GM12878 (cell line): ENCODE measurements around the gene MGRN1. TPM values are rescaled to one million over a fixed set of nuclear protein-coding genes. Genes with fewer than 3 reads are reported as not detected.
A peak's percentile ranks its signal among the peaks of the same experiment; 100 is the strongest.

ENCODE experiments used
- ATAC-seq: fragments of 200-7000 bp; cut with Tn5 transposase; 3 replicates; pipeline ENCODE4 v1.9.1; 2020; ENCODE audit warnings: mild to moderate bottlenecking, moderate library complexity
- BruUV-seq: library from RNA; stranded (reverse); fragments of 400-500 nt; replicated peaks from 2 replicates; lab custom pipeline; 2021; lab: Mats Ljungman, UMichigan
- CTCF ChIA-PET: fragments of 300-600 bp; sonication (Branson Sonifier 250); formaldehyde crosslinking; extraction: SDS; loops from one replicate; lab custom pipeline; 2021; ENCODE audit warnings: inconsistent platforms; lab: Yijun Ruan, JAX
- POLR2A ChIA-PET: fragments of 350-600 bp; formaldehyde crosslinking; extraction: SDS; loops from one replicate; lab custom pipeline; 2021; ENCODE audit warnings: inconsistent platforms; lab: Charles Lee
- RAD21 ChIA-PET: fragments of 300-600 bp; sonication (Branson Sonifier 250); formaldehyde crosslinking; loops from one replicate; lab custom pipeline; 2023; ENCODE audit warnings: antibody characterized with exemption; ENCODE audit not compliant: unreplicated experiment; lab: Charles Lee
- SMC1A ChIA-PET: fragments of 300-600 bp; sonication (Branson Sonifier 250); formaldehyde crosslinking; loops from one replicate; lab custom pipeline; 2023; ENCODE audit not compliant: unreplicated experiment, uncharacterized antibody; lab: Charles Lee
- DNase-seq: peaks from one replicate; pipeline ENCODE4 v3.0.0-alpha.2; 2011; ENCODE audit warnings: low read depth, low spot score
- FAIRE-seq: peaks from 3 replicates; lab custom pipeline; 2011; peaks lifted over from hg19 to GRCh38; lab: Jason Lieb, UNC
- H2AFZ ChIP-seq: 2 replicates; pipeline ENCODE4 v1.6.0; 2011; ENCODE audit warnings: low read depth, low read length, control low read depth; ENCODE audit not compliant: control insufficient read depth
- H3K27ac ChIP-seq: 2 replicates; pipeline ENCODE4 v1.5.1; 2011; ENCODE audit warnings: control low read depth; ENCODE audit not compliant: control insufficient read depth, insufficient read depth
- H3K27me3 ChIP-seq, 2 experiments: replicated peaks in 1 of 2; 2 replicates each; pipeline versions ENCODE4 v1.6.0 to v1.6.1; 2011; ENCODE audit warnings: low read length in 1 of 2; ENCODE audit not compliant: control insufficient read depth in 2 of 2, insufficient read depth in 2 of 2
- H3K36me3 ChIP-seq, 2 experiments: 2 replicates each; pipeline ENCODE4 v1.5.1; 2011; ENCODE audit warnings: low read length in 1 of 2; ENCODE audit not compliant: control insufficient read depth in 2 of 2, insufficient read depth in 2 of 2
- H3K4me1 ChIP-seq: 2 replicates; pipeline ENCODE4 v1.6.1; 2011; ENCODE audit warnings: mild to moderate bottlenecking, low read length, moderate library complexity, mixed read lengths; ENCODE audit not compliant: control insufficient read depth, insufficient read depth
- H3K4me2 ChIP-seq: 2 replicates; pipeline ENCODE4 v1.6.0; 2011; ENCODE audit warnings: control low read depth; ENCODE audit not compliant: control insufficient read depth, insufficient read depth
- H3K4me3 ChIP-seq: fragments of 200-600 bp; sonication (generic); 2 replicates; pipeline ENCODE4 v1.5.1; 2016
- H3K79me2 ChIP-seq: 2 replicates; pipeline ENCODE4 v1.6.0; 2011; ENCODE audit warnings: low read length; ENCODE audit not compliant: control insufficient read depth, insufficient read depth
- H3K9ac ChIP-seq: 2 replicates; pipeline ENCODE4 v1.8.0; 2011; ENCODE audit warnings: low read length, control low read depth, mixed read lengths; ENCODE audit not compliant: control insufficient read depth, insufficient read depth
- H3K9me3 ChIP-seq: replicated peaks from 3 replicates; pipeline ENCODE4 v1.5.1; 2011; ENCODE audit warnings: mild to moderate bottlenecking, low read length; ENCODE audit not compliant: control insufficient read depth, insufficient read depth
- H4K20me1 ChIP-seq: 2 replicates; pipeline ENCODE4 v1.6.0; 2011; ENCODE audit not compliant: control insufficient read depth, insufficient read depth
- CBX5 ChIP-seq: sonication (generic); IDR thresholded peaks from 2 replicates; pipeline ENCODE4 v1.6.1; 2016; ENCODE audit warnings: low read depth, moderate library complexity, mild to moderate bottlenecking, inconsistent platforms
- CHD4 ChIP-seq: fragments of 200-600 bp; sonication (generic); IDR thresholded peaks from 2 replicates; pipeline ENCODE4 v1.6.1; 2016; ENCODE audit warnings: mild to moderate bottlenecking
- DPF2 ChIP-seq: fragments of 450-650 bp; IDR thresholded peaks from 2 replicates; pipeline ENCODE4 v1.6.1; 2017; ENCODE audit warnings: mild to moderate bottlenecking
- GABPA ChIP-seq: IDR thresholded peaks from 2 replicates; pipeline ENCODE4 v1.6.1; 2014; ENCODE audit warnings: antibody characterized with exemption, low read depth, mild to moderate bottlenecking, inconsistent platforms
- HDAC2 ChIP-seq: fragments of 200-600 bp; sonication (generic); IDR thresholded peaks from 2 replicates; pipeline ENCODE4 v1.6.1; 2017
- HDGF ChIP-seq: fragments of 450-650 bp; IDR thresholded peaks from 2 replicates; pipeline ENCODE4 v1.6.1; 2016; ENCODE audit warnings: antibody characterized with exemption
- MTA2 ChIP-seq: fragments of 450-650 bp; IDR thresholded peaks from 2 replicates; pipeline ENCODE4 v1.6.1; 2016; ENCODE audit warnings: low read depth, mild to moderate bottlenecking, moderate library complexity
- MYC ChIP-seq: IDR thresholded peaks from 2 replicates; pipeline ENCODE4 v1.6.1; 2011; ENCODE audit warnings: mild to moderate bottlenecking, low read length, moderate library complexity, inconsistent platforms; ENCODE audit not compliant: insufficient read depth, insufficient replicate concordance, insufficient read length, severe bottlenecking
- NFYB ChIP-seq: IDR thresholded peaks from 2 replicates; pipeline ENCODE4 v1.6.1; 2011; ENCODE audit warnings: low read depth, mild to moderate bottlenecking, low read length, improper control_type of control experiment, moderate library complexity; ENCODE audit not compliant: insufficient read depth
- POLR2AphosphoS2 ChIP-seq: IDR thresholded peaks from 2 replicates; pipeline ENCODE4 v1.6.1; 2011; ENCODE audit warnings: low read depth, mild to moderate bottlenecking, low read length, improper control_type of control experiment, moderate library complexity
- STAT1 ChIP-seq: fragments of 450-650 bp; conservative IDR thresholded peaks from 2 replicates; pipeline ENCODE4 v1.6.1; 2014; ENCODE audit warnings: antibody characterized with exemption, mild to moderate bottlenecking
- STAT3 ChIP-seq: IDR thresholded peaks from 2 replicates; pipeline ENCODE4 v1.6.1; 2011; ENCODE audit warnings: low read depth, low read length, improper control_type of control experiment
- ZBED1 ChIP-seq: IDR thresholded peaks from 2 replicates; pipeline ENCODE4 v1.6.1; 2016; ENCODE audit warnings: borderline replicate concordance
- whole genome bisulfite sequencing: methylation state at CpG from one replicate; pipeline ENCODE4 v1.1.6; 2016; ENCODE audit warnings: low lambda C conversion rate; ENCODE audit not compliant: insufficient replicate concordance, insufficient coverage; ENCODE audit errors: missing lambda C conversion rate; 5-methylcytosine and 5-hydroxymethylcytosine counted together
- in situ Hi-C: fragments of 300-500 bp; cut with MboI; formaldehyde crosslinking; loops from 9 replicates; pipeline ENCODE4 v1.14.3; 2018; ENCODE audit warnings: mixed read lengths
- intact Hi-C: fragments of 100-400 bp; cut with micrococcal nuclease; formaldehyde crosslinking; loops from one replicate; pipeline ENCODE4 v1.14.2; 2022; ENCODE audit not compliant: unreplicated experiment
- polyA plus RNA-seq, 11 experiments: library from polyadenylated mRNA; depleted of rRNA in 4 of 11; unstranded in 6 of 11; stranded (reverse) in 5 of 11; fragments of >200 nt; fragmentation: Nextera tagmentation in 4 of 11; fragmentation: Illumina TruSeq in 1 of 11; extraction: Ambion mirVana in 4 of 11; extraction: Trizol in 1 of 11; gene quantifications; 1 replicate in 1 of 11; 2 replicates in 10 of 11; pipeline versions ENCODE4 v1.2.1 to v1.2.3, GENCODE V29; 2011 to 2016; ENCODE audit warnings: inconsistent platforms in 2 of 11, missing spikeins in 2 of 11, low read depth in 1 of 11
- total RNA-seq, 4 experiments: library from RNA; depleted of rRNA in 3 of 4; stranded (reverse); fragments of >200 nt in 3 of 4; fragmentation: Illumina TruSeq in 1 of 4; extraction: Trizol in 1 of 4; gene quantifications; 2 replicates each; pipeline versions ENCODE4 v1.2.1 to v1.2.3, GENCODE V29; 2013 to 2021
- TF ChIP-seq, protein P1 (sequence below): fragments of 450-650 bp; IDR thresholded peaks from 2 replicates; pipeline ENCODE4 v1.6.1; 2016; ENCODE audit warnings: mild to moderate bottlenecking

MGRN1 gene
- total and polyA plus RNA-seq, 10 of the 15 experiments (the other 5 are each of a cell fraction or from before 2014, with no cell fraction given) = 0.35 to 86.7 (median 14.6) TPM

DNA sequence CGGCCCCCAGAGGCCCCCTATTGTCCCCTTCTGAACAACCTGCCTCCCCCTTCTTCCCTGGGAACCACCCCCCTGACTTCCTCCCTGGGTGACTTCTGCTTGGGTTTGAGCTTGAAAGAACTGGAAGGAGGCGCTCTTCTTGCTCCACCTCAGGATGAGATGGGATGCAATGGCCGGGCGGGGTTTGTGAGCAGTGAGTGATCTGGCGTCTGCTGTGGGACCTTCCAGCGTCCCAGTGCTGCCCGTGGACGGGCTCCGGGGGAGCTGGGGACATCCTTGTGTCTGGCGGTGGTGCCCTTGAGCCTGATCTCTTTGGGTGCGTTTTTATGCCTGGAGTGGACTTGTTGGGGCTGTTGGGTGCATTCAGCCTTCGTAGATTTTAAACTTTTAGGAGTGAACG is 11.6 kb downstream of the MGRN1 start:
- peaks cover 9% of the 10 kb centered on the region; the same call in 1 of the 2 replicates for H4K20me1 ChIP-seq
- ChIA-PET POLR2A (no interaction called here), RAD21 (no interaction called here), CTCF (interaction anchor here (1.8 kb wide), 1 partner anchor 12 kb away, joined by 8 read pairs; the partner anchor contains the start of gene MGRN1), SMC1A (no interaction called here)
- H3K36me3 ChIP-seq = peaks cover 6 to 10% of the 10 kb centered on the region in 2 experiments
- no peak overlapping the region for H3K4me3 ChIP-seq
- DNase-seq (no peak), FAIRE-seq (no peak), ATAC-seq (no peak)
- in situ Hi-C loops (no loop called here), intact Hi-C loops (loop anchor here (1.0 kb wide), 1 partner anchor 14 kb away; no protein-coding TSS in a partner anchor)
- H3K79me2 ChIP-seq = peaks cover 29% of the 10 kb centered on the region
- no peak overlapping the region for H3K4me2 ChIP-seq
- no peak overlapping the region for H3K9ac ChIP-seq
- BruUV-seq = no TSS peak
- H3K9me3 ChIP-seq = peaks cover 1% of the 10 kb centered on the region; the same call in 1 of the 3 replicates
- no peak overlapping the region for H3K27ac ChIP-seq
- WGBS = 99% methylated on average over 13 of the region's 13 CpGs
- peaks cover 5% of the 10 kb centered on the region; the same call in 1 of the 2 replicates for H3K4me1 ChIP-seq
- H3K27me3 ChIP-seq = no peaks in the 10 kb centered on the region
- TF ChIP-seq POLR2AphosphoS2 = no peak
- no peak for TF ChIP-seq CHD4
- H2AFZ ChIP-seq = no peak overlapping the region

DNA sequence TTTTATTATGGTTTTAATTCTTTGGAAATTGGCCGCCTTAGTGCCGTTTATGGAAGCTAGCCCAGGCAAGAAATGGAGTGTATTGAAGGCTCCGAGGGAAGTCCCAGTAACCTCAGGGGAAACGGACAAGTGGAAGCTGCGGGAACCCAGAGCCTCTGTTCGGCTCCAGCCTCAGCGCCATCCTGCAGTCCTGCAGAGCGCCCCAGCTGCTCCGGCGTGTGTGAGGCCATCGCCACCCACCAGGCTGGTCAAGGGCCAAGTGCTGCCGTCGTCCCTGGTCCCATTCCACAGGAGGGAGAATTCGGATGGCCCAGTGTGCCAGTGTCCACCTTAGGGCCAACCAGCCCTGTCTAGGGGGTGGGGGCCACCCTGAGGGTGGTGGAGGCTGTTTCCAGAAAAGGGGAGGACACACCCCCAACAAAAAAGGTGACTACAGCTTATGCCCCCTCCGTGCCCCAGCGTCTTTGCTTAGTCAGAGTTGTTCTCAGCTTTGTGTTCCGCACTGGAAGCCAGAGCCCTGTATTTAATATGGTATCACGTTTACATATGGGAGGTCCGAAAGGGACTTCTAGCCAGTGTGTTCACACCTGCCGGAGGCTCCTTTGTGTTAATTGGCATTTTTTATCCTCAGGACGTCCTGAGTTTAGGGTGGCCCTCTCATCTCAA is 13.0 kb downstream of the MGRN1 start:
- H3K27me3 ChIP-seq = no peaks in the 10 kb centered on the region
- DNase-seq = no peak
- no peaks in the 10 kb centered on the region for H3K9me3 ChIP-seq
- in situ Hi-C loops (no loop called here), intact Hi-C loops (no loop called here)
- H3K9ac ChIP-seq = no peak overlapping the region
- H3K27ac ChIP-seq = no peak overlapping the region
- H2AFZ ChIP-seq = no peak overlapping the region
- peaks cover 24% of the 10 kb centered on the region for H3K79me2 ChIP-seq
- peaks cover 9% of the 10 kb centered on the region; the same call in 1 of the 2 replicates for H4K20me1 ChIP-seq
- no peak for ATAC-seq
- peaks cover 6 to 10% of the 10 kb centered on the region in 2 experiments for H3K36me3 ChIP-seq
- no peak for FAIRE-seq
- ChIA-PET CTCF (interaction anchor here (1.0 to 1.7 kb wide), 3 partner anchors 12 to 14 kb away, joined by 4 to 5 read pairs (median 4); partner anchors contain the start of gene MGRN1), SMC1A (no interaction called here), RAD21 (no interaction called here), POLR2A (interaction anchor here (1.4 kb wide), 1 partner anchor 12 kb away, joined by 5 read pairs; no protein-coding TSS in a partner anchor)
- H3K4me3 ChIP-seq = no peak overlapping the region
- H3K4me2 ChIP-seq = no peak overlapping the region
- BruUV-seq = TSS peak; percentile 42
- 91% methylated on average over 21 of the region's 21 CpGs for WGBS
- peaks cover 5% of the 10 kb centered on the region; the same call in 1 of the 2 replicates for H3K4me1 ChIP-seq
- TF ChIP-seq NFYB (no peak), GABPA (no peak), HDAC2 (no peak), HDGF (no peak), STAT3 (no peak), CBX5 (no peak), STAT1 (no peak), ZBED1 (no peak), MTA2 (no peak), DPF2 (no peak), MYC (no peak)
- TF ChIP-seq, protein P1, sequence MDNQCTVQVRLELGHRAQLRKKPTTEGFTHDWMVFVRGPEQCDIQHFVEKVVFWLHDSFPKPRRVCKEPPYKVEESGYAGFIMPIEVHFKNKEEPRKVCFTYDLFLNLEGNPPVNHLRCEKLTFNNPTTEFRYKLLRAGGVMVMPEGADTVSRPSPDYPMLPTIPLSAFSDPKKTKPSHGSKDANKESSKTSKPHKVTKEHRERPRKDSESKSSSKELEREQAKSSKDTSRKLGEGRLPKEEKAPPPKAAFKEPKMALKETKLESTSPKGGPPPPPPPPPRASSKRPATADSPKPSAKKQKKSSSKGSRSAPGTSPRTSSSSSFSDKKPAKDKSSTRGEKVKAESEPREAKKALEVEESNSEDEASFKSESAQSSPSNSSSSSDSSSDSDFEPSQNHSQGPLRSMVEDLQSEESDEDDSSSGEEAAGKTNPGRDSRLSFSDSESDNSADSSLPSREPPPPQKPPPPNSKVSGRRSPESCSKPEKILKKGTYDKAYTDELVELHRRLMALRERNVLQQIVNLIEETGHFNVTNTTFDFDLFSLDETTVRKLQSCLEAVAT = no peak
